Mammary epithelial cell (primary cell): ENCODE measurements around the gene SLC9A9.

Experiments used
- CTCF ChIP-seq, 2 donors: IDR thresholded peaks in 1 of 2; conservative IDR thresholded peaks in 1 of 2; 2 replicates each; pipeline ENCODE4 v1.5.1; 2011 to 2012; ENCODE audit warnings: inconsistent platforms in 2 of 2, low read length in 2 of 2, mild to moderate bottlenecking in 2 of 2, control low read depth in 1 of 2, low read depth in 1 of 2; ENCODE audit not compliant: insufficient read depth in 1 of 2; ENCODE audit errors: extremely low read depth in 1 of 2
- EZH2 ChIP-seq: IDR thresholded peaks from 2 replicates; pipeline ENCODE4 v1.6.1; 2012; ENCODE audit warnings: low read length, inconsistent platforms, borderline replicate concordance

- TF ChIP-seq CTCF (conservative IDR thresholded peaks at IDR 0.05 in 1 of 2, IDR thresholded peaks at IDR 0.05 in 1 of 2; ENCODE audit: extremely low read depth in 1 of 2, insufficient read depth in 1 of 2, low read depth in 1 of 2, low read length in 2 of 2) = no peak
- no peak for TF ChIP-seq EZH2
These were observed 90.6 kb downstream of the SLC9A9 start for GRCh38 chr3:143757691-143758090.
